HG03378 (cell line): ENCODE data around the gene FUT3.
"Not testable (repeated sequence)": the region's sequence is repeated elsewhere in the genome, so short reads cannot be mapped to it uniquely, and the experiment has no call there.

Experiments
- ATAC-seq: cut with Tn5 transposase; IDR thresholded peaks from one replicate; pipeline ENCODE4 v1.9.1; 2021; ENCODE audit warnings: mild to moderate bottlenecking, moderate library complexity; ENCODE audit not compliant: unreplicated experiment

Gene FUT3

GRCh38 chr19:5850189-5850588, 1.1 kb downstream of the FUT3 start:
- no peak for ATAC-seq

GRCh38 chr19:5848621-5849020, 2.6 kb downstream of the FUT3 start:
- ATAC-seq: not testable (repeated sequence)

- not testable (repeated sequence) for ATAC-seq
Measured at GRCh38 chr19:5847846-5848245, 3.4 kb downstream of the FUT3 start.

- ATAC-seq: no peak
Measured at GRCh38 chr19:5844456-5845433, 6.5 kb downstream of the FUT3 start.

GRCh38 chr19:5843295-5843927, 7.8 kb downstream of the FUT3 start:
- no peak for ATAC-seq

GRCh38 chr19:5841735-5842111, 9.5 kb downstream of the FUT3 start:
- not testable (repeated sequence) for ATAC-seq

DNA sequence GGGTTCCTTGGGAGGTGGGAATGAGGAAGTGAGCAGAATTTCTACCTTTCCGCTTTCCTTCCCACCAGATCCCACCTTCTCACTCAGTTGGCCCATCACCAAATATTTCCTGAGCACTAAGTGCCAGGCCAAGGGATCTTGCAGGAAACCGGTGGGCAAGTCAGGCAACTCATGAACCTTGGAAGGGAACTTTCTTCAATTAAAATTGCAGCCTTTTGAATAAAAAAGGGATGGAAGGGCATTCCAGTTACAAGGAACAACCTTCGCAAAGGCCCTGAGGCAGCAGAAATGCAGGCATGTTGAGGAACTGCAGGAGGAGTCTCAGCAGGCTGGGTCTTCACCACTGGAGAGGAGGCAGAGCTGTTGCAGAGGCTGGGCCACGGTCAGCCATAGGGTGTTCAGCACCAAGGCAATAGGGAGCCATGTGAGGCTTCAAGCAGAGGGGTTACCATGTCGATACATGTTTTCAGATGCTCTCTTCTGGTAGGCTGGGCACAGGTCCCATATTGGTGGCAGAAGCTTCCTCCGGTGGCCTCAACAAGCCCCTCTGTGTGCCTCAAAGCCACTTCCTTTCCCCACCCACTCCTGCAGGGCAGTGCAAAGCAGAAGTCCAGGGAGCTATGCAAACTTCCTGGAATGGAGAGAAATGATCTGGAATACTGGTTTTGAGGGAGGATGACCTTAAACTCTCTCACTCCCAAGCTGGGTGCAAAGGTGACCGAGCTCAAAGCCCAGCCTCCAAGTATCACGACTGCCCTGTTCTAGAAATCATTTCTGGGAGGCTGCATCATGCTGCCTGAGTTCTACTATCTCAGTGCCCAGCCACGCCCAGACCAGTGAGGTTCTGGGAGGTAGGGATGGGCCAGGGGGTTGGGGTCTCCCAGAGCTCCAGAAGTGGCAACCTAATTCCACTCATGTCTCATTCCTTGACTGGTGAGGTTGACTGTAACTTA, 11.9 kb downstream of the FUT3 start, which contains the start of gene FUT6:
Gene FUT6 (minus strand): TSS at position 638 of the 953 bp plus-strand sequence. CDS start 7,135 bp downstream, outside the sequence.
- no peak for ATAC-seq

DNA sequence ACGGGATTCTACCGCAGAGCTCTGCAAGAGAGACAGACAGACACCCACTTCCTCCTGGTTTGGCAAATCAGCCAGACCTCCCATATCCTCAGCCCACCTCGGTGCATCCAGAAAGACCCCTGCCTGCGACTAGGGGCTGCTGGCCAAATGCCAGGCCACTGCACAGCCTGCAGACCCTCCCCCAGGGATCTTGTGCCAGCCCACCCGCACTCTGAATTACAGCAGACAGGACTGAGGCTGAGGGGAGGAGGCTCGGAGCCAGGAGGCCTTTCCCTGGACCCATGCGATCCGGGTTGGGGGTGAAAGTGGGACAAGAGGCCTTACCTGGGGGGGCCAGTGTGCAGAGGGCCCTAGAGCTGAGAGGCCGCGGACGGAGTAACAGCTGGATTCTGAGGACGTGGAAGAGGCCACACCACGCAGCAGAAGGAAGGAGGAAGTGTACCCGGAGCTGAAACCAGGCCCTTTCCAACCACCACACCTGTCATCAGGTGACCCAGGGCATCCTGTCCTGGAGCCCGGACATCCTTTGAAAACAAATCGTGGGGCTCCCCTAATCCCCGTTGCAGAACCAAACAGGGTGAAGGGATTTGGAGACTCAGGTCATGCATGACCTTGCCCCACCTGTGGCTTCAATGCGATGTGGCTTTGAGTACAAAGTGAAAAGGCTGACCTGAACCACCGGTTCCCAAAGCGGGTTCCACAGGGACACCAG, 12.7 kb downstream of the FUT3 start:
- ATAC-seq: no peak

DNA sequence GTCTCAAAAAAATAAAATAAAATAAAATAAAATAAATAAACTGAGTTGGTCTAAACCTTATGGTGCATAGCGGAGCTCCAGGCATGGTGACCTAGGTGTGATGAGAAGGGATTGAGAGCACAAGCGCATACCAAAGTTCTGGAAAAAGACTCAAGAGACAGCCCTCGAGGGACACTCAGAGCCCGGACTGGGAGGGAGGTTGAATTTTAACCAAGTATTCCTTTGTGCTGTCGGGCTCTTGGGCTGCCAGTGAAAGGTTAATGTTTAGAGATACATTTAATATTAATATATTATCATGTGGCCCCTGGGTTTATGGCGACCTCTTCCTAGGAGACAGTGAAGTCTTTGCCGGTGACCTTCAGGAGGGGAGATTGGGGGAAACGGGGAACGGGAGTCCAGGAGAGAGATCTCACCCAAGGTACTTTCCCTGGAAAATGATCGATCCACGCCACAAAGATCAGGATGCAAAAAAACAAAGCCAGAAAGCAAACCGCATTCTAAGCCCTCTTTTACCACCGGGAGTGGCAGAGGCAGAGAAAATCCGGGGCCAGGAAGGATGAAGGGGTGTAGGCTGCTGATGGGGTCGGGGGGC, 13.4 kb downstream of the FUT3 start:
- no peak for ATAC-seq

DNA sequence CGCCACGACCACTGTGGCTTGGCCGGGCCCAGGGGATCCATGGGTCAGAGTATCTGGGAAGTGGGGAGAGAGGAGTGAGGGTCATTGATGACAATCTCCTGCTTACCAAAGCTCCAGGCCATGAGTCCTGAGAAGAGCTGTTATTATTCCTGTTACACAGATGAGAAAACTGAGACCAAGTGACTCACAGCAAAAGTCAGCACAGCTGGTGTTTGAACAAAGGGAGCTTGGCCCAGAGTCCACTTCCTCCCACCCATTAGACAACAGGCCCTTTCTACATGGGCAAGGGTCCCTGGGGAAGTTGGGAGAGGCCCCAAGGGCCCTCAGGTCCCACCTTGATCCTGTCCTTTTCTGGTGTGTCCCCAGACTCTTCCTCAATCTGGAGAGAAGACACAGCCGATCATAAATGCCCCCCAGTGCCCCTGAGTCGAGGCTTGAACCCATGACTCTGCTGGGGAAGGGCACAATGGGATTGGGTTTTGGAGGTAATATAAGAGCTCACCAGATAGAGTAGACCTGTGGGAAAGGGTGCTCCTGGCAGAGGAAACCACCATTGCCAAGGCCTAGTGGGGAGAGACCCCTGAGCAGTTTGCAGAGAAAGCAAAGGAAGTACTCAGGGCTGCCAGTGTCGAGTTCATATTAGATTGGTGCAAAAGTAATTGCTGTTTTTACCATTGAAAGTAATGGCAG, 18.6 kb downstream of the FUT3 start:
- ATAC-seq: no peak

DNA sequence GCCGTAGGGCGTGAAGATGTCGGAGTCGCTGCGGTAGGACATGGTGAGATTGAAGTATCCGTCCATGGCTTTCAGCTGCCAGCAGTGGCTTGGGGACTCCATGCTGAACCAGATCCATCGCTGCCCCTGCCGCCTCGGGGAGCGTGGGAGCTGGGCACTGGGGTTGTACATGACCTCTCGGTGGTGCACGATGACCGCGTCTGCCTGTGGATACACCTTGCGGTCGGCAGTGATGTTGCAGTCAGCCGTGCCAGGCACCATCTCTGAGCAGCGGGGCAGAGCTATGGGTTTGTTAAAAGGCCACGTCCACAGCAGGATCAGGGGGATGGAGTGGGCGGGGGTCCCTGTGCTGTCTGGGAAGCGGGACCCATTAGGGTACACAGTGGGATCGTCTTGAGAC, 19.2 kb downstream of the FUT3 start:
- ATAC-seq: no peak

- ATAC-seq: no peak
Measured at GRCh38 chr19:5831159-5831558, 20.1 kb downstream of the FUT3 start.

GRCh38 chr19:5829567-5830310, 21.5 kb downstream of the FUT3 start:
- ATAC-seq: no peak

- no peak for ATAC-seq
Measured at GRCh38 chr19:5828661-5829566, 22.3 kb downstream of the FUT3 start.

DNA sequence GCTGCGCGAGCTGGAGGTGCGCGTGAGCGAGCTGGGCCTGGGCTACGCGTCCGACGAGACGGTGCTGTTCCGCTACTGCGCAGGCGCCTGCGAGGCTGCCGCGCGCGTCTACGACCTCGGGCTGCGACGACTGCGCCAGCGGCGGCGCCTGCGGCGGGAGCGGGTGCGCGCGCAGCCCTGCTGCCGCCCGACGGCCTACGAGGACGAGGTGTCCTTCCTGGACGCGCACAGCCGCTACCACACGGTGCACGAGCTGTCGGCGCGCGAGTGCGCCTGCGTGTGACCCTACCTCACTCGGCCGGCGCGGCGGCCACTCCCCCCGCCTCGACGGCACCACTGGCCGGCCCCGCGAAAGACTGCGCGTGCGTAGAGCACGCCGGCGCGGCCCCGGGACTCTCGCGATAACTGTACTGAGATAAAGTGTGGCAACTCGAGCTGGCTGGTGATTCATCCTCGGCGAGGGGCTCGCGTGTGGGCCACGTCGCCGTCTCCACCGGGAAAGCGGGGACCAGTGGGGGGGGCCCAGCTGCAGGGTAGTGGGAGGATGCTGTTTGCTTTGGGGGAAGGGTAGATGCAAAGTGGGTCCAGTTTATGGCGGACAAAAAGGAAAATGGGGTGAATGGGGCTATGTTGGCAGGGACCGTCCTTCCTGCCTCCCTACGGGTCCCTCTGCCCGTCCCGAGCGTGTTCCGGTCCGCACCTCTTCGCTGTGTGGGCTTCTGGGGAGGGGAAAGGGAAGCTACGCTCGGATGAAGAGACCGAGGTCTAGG, 23.2 kb downstream of the FUT3 start:
- ATAC-seq: peak; percentile 56

- no peak for ATAC-seq
Measured at GRCh38 chr19:5827342-5827890, 23.8 kb downstream of the FUT3 start.
